HepG2 (cell line): Measurements from ENCODE around the gene GCN1. TPM values are rescaled to one million over a fixed set of nuclear protein-coding genes. Genes with fewer than 3 reads are reported as not detected.

Source experiments
- ATAC-seq: fragments of 200-7000 bp; cut with Tn5 transposase; 3 replicates; pipeline ENCODE4 v1.9.1; 2020; ENCODE audit warnings: mild to moderate bottlenecking, moderate library complexity
- BruUV-seq: library from RNA; stranded (reverse); fragments of 400-500 nt; replicated peaks from 2 replicates; lab custom pipeline; 2021; lab: Mats Ljungman, UMichigan
- CTCF ChIA-PET: fragments of 300-600 bp; formaldehyde crosslinking; extraction: SDS; loops from one replicate; lab custom pipeline; 2021; ENCODE audit warnings: low total read pairs, inconsistent platforms, low intra/inter-chr PET ratio; lab: Yijun Ruan, JAX
- POLR2A ChIA-PET: fragments of 350-600 bp; sonication (Branson Sonifier 250); formaldehyde crosslinking; loops from one replicate; lab custom pipeline; 2020; ENCODE audit warnings: antibody characterized with exemption, inconsistent platforms; lab: Yijun Ruan, JAX
- DNase-seq: peaks from one replicate; pipeline ENCODE4 v3.0.0-alpha.2; 2015; ENCODE audit warnings: low spot score
- FAIRE-seq: peaks from 3 replicates; lab custom pipeline; 2011; peaks lifted over from hg19 to GRCh38; lab: Jason Lieb, UNC
- H2AFZ ChIP-seq: one replicate; pipeline ENCODE4 v1.6.1; 2011; ENCODE audit warnings: low read length, inconsistent platforms
- H3K27ac ChIP-seq: fragments of 300-600 bp; 3 replicates; pipeline ENCODE4 v1.8.0; 2011; ENCODE audit warnings: mixed run types, mild to moderate bottlenecking, mixed read lengths, low read length, inconsistent platforms; ENCODE audit not compliant: insufficient read depth; ENCODE audit errors: extremely low read length
- H3K27me3 ChIP-seq, 2 experiments: fragments of 200-600 bp in 1 of 2; 2 replicates in 1 of 2; 3 replicates in 1 of 2; pipeline versions ENCODE4 v1.6.0 to v1.8.0; 2011; ENCODE audit warnings: low read length in 2 of 2, mild to moderate bottlenecking in 2 of 2, moderate library complexity in 2 of 2, inconsistent platforms in 1 of 2; ENCODE audit not compliant: insufficient read depth in 2 of 2, control insufficient read depth in 1 of 2
- H3K36me3 ChIP-seq, 2 experiments: fragments of 200-600 bp in 1 of 2; replicated peaks in 1 of 2; 2 replicates in 1 of 2; 3 replicates in 1 of 2; pipeline versions ENCODE4 v1.5.1 to v1.8.0; 2011; ENCODE audit warnings: low read length in 2 of 2, inconsistent platforms in 1 of 2; ENCODE audit not compliant: insufficient read depth in 2 of 2, control insufficient read depth in 1 of 2
- H3K4me1 ChIP-seq: 2 replicates; pipeline ENCODE4 v1.5.1; 2012; ENCODE audit warnings: low read length, inconsistent platforms; ENCODE audit not compliant: insufficient read depth
- H3K4me2 ChIP-seq: 2 replicates; pipeline ENCODE4 v1.6.0; 2011; ENCODE audit warnings: low read depth, low read length, inconsistent platforms
- H3K4me3 ChIP-seq, 3 experiments: fragments of 200-600 bp in 1 of 3; sonication (generic), shearing (Covaris generic) in 1 of 3; replicated peaks in 1 of 3; 2 replicates each; pipeline ENCODE4 v1.5.1; 2011 to 2016; ENCODE audit warnings: low read length in 3 of 3, inconsistent platforms in 2 of 3, low read depth in 2 of 3, mild to moderate bottlenecking in 2 of 3, control low read depth in 1 of 3, mixed read lengths in 1 of 3; ENCODE audit not compliant: insufficient read depth in 1 of 3
- H3K79me2 ChIP-seq: one replicate; pipeline ENCODE4 v1.6.1; 2011; ENCODE audit warnings: low read length, inconsistent platforms; ENCODE audit not compliant: insufficient read depth
- H3K9ac ChIP-seq: 2 replicates; pipeline ENCODE4 v1.6.0; 2011; ENCODE audit warnings: mild to moderate bottlenecking, low read depth, low read length, inconsistent platforms; ENCODE audit not compliant: insufficient read depth
- H3K9me3 ChIP-seq: 2 replicates; pipeline ENCODE4 v1.5.1; 2012; ENCODE audit warnings: mild to moderate bottlenecking, low read length
- H4K20me1 ChIP-seq: 2 replicates; pipeline ENCODE4 v1.6.0; 2011; ENCODE audit warnings: inconsistent platforms, mild to moderate bottlenecking, low read length, moderate library complexity; ENCODE audit not compliant: insufficient read depth
- BORCS8-MEF2B ChIP-seq: sonication (generic); formaldehyde crosslinking; IDR thresholded peaks from 2 replicates; pipeline ENCODE4 v1.8.0; 2022; ENCODE audit warnings: mild to moderate bottlenecking, missing genetic modification reagents
- FOXM1 ChIP-seq: sonication (generic); formaldehyde crosslinking; IDR thresholded peaks from 2 replicates; pipeline ENCODE4 v1.5.0; 2020; ENCODE audit warnings: missing genetic modification reagents
- POGK ChIP-seq: sonication (generic); formaldehyde crosslinking; conservative IDR thresholded peaks from 2 replicates; pipeline ENCODE4 v1.8.0; 2022; ENCODE audit warnings: mild to moderate bottlenecking, moderate library complexity, missing genetic modification reagents
- POLR2G ChIP-seq: fragments of 200-400 bp; formaldehyde crosslinking; IDR thresholded peaks from 2 replicates; pipeline ENCODE4 v1.6.1; 2018; ENCODE audit warnings: mild to moderate bottlenecking, low read depth, low read length, moderate library complexity
- PREB ChIP-seq: sonication (generic); formaldehyde crosslinking; IDR thresholded peaks from 2 replicates; pipeline ENCODE4 v1.4.0; 2020; ENCODE audit warnings: missing genetic modification reagents
- SATB2 ChIP-seq: sonication (generic); formaldehyde crosslinking; IDR thresholded peaks from 2 replicates; pipeline ENCODE4 v1.5.0; 2020; ENCODE audit warnings: missing genetic modification reagents
- ZNF788 ChIP-seq: sonication (generic); formaldehyde crosslinking; IDR thresholded peaks from 2 replicates; pipeline ENCODE4 v1.5.0; 2020; ENCODE audit warnings: mild to moderate bottlenecking, missing genetic modification reagents, borderline replicate concordance
- WGBS: methylation state at CpG from one replicate; pipeline ENCODE4 v1.1.6; 2017; ENCODE audit warnings: low lambda C conversion rate; 5-methylcytosine and 5-hydroxymethylcytosine counted together
- in situ Hi-C: cut with HindIII; loops from 2 replicates; pipeline ENCODE4 v1.10.0; 2017; ENCODE audit warnings: low pct_unique_long_range_greater_than_20kb; ENCODE audit not compliant: extremely low pct_ligation_motif_present
- intact Hi-C: fragments of 100-400 bp; cut with micrococcal nuclease; formaldehyde crosslinking; loops from one replicate; pipeline ENCODE4 v1.10.0; 2022; ENCODE audit not compliant: unreplicated experiment
- polyA plus RNA-seq, 8 experiments: library from polyadenylated mRNA; depleted of rRNA in 3 of 8; stranded (reverse) in 7 of 8; unstranded in 1 of 8; fragments of >200 nt; fragmentation: Illumina TruSeq in 4 of 8; extraction: Trizol in 4 of 8; gene quantifications; 2 replicates each; pipeline versions ENCODE4 v1.2.1 to v1.2.3, GENCODE V29; 2011 to 2016; ENCODE audit warnings: low read depth in 4 of 8, missing spikeins in 1 of 8, mixed read lengths in 1 of 8; ENCODE audit not compliant: insufficient read depth in 1 of 8
- total RNA-seq, 5 experiments: library from RNA; depleted of rRNA; stranded (reverse); fragments of >200 nt; fragmentation: Illumina TruSeq; extraction: Trizol; gene quantifications; 2 replicates each; pipeline ENCODE4 v1.2.3, GENCODE V29; 2016; ENCODE audit warnings: low read depth in 1 of 5

GCN1 gene
- total and polyA plus RNA-seq, 2 of the 13 experiments (the other 11 are each of a cell fraction or from before 2014, with no cell fraction given): 58.2 to 83.0 TPM

DNA sequence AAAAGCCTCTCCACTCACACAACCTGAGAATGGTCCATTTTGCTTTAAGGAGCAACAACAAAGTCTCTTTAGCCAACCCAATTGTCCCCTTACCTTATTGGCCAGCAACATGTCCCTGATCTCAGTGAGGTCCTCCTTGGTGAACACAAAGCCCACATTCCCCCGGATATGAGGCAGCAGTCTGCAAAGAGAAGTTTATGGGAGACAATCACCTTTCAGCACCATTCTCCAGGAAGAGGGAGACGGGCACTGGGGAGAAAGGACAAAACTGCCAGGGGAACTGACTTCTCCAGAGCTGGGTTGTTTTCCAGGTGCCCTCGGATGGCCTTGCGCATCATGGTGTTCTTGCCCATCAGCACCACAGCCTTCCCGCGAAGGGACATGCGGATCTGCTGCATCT is 4.5 kb upstream of the GCN1 start:
- FAIRE-seq (no peak), DNase-seq (no peak), ATAC-seq (no peak)
- BruUV-seq: no TSS peak
- Histone ChIP-seq H3K9me3 (no peaks in the 10 kb centered on the region), H3K4me2 (peak overlapping the region; percentile 95), H2AFZ (no peak overlapping the region), H3K27me3 (no peaks in the 10 kb centered on the region; a peak in 1 of 5 replicates), H3K4me1 (peaks cover 62% of the 10 kb centered on the region), H3K36me3 (peaks cover 4 to 38% of the 10 kb centered on the region in 2 experiments), H4K20me1 (peaks cover 31% of the 10 kb centered on the region), H3K79me2 (peaks cover 47% of the 10 kb centered on the region), H3K27ac (peak overlapping the region; percentile 91), H3K9ac (peak overlapping the region; percentile 96), H3K4me3 (peak overlapping the region; percentile 86 to 99 (median 99))
- ChIA-PET POLR2A (interaction anchor here (3.0 to 7.9 kb wide), 6 partner anchors 16 to 93 kb away, joined by 45 to 378 read pairs (median 104); partner anchors contain the start of genes RAB35, RNU4-1 and RNU4-2), CTCF (no interaction called here)
- in situ Hi-C loops: no loop called here
- intact Hi-C loops: no loop called here
- TF ChIP-seq SATB2 (CRISPR knock-in tag) (no peak), PREB (CRISPR knock-in tag) (no peak), ZNF788 (no peak), FOXM1 (CRISPR knock-in tag) (no peak), BORCS8-MEF2B (CRISPR knock-in tag) (no peak), POGK (no peak), POLR2G (0 out of 2 replicates have a peak, but pooled peaks have one; percentile 27)
- WGBS: 63% methylated on average over 7 of the region's 7 CpGs
